ENCODE data around the gene TRAF6.

Gene TRAF6

DNA sequence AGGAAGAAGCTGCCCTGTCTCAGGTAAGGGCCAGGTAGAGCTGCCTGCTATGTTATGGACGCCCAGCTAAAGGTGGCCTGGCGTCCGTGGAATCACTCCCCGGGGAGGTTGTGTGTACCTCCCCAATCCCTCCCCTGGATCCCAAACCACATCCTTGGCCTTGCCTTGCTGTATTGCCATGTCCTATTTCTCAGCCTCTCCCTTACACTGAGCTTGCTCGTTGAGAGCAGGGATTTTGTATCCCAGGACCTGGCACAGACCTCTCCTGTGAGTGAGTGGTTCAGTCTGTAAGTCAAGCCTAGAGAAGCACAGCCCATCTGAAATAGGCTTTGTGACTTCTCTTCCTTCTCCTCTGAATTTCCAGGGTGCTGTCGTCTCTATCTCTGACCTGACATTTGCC is 53.9 kb downstream of the TRAF6 start:
- no peak for DNase-seq

DNA sequence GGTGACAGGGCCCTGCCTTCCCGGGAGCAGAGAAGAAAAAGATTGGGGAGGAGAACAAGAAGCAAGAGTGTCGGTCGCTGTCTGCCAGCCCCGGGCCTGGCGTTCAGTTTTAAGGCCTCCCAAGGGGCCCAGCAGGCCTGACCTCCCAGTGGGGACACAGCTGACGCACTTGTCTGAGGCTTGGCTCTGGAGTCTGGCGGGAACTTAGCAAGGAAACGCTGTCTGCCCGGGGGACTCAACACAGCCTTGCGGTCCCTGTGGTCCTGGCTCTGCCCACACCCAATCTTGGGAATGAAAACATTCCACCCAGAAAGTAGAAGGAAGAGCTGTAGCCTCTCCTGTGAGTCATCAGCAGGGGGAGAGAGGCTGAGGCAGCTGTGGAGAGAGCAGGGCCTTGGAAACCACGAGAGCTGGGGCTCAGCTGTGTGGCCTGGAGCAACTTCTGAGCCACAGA is 54.4 kb downstream of the TRAF6 start:
- DNase-seq, result peak; percentile 21

DNA sequence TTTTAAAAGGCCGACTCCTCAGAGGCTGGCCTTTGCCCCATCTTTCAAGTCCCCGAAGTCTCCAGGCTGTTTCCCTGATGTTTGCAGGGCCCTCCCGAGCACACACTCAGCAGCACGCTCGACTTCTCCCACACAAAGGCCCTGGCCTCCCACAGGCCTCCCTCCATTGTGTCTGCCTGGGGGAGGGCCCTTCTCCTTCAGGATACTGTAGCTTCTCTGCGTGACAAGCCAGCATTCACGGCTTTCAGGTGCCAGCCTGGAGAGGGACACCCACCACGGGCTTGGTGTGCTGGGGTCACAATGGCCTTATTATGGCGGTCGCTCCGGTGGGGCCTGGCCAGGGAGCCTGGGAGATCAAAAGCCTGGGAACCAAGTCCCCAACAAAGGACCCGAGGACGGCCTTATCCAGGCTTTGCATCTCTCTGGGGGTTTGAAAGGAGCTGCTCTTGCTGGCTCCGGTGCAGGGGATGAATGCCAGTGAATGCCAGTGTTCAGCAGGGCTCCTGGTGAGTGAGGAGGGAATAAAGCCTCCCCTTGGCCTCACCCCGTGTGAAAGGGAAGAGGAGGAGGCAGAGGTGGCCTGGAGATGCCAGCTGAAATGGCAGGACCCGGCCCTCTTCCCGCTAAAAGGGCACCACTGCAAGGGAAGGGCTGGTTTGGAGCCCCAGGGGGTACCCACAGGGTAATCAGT is 55.0 kb downstream of the TRAF6 start:
- peak; percentile 30 for DNase-seq

DNA sequence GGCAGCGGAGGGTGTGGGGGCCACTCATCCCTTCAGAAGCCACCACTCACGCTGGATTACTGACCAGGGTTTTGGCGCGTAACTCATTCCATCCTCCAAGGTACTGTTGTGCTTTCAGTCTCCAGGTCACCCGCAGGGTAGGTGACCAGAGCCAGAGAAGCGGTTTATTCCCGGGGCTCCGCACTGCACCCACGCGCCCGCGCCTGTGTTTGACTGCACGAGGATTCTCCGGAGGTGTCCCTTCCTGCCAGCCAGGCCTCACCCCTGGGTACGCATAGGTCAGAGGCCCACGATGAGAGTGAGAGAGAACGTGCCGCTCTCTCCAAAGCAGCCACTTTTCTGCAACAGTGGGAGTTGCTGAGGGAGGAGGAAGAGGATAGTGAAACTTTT is 55.5 kb downstream of the TRAF6 start:
- DNase-seq, result no peak

DNA sequence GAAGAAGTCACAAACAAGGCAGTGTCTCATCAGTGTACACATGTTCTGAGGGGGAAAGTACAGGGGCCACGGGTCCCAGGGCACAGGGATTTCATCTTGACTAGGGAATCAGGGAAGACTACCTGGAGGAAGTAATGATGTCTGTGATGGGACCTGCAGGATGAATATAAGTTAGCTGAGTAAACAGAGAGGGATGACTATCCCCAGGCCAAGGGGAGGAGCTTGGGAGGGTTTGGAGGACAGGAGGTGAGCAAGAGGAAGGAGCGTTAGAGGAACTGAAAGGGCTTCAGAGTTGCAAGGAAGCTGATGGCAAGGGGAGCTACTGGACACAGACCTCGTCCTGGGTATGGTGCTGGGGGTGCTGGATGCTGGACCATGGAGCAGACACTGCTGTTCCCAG is 56.4 kb downstream of the TRAF6 start:
- DNase-seq, result no peak

DNA sequence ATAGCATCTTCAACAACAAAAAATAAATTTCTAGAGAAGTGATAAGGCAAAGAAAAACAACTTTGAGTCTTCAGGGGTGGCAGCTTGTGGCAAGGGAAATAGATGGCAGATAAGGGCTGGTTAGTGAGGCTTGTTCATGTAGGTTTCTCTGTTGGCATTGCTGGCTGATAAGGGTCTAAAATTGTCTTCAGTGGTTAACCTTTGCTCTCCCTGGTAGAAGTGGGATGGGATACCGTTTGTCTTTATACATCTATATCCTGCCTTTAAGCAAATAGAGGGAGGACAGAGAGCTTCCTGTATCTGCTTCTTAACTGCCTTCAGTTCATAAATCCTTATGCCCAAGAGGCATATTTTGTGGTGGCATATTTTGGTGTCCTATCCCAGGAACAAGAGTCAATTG is 57.1 kb downstream of the TRAF6 start:
- no peak for DNase-seq

DNA sequence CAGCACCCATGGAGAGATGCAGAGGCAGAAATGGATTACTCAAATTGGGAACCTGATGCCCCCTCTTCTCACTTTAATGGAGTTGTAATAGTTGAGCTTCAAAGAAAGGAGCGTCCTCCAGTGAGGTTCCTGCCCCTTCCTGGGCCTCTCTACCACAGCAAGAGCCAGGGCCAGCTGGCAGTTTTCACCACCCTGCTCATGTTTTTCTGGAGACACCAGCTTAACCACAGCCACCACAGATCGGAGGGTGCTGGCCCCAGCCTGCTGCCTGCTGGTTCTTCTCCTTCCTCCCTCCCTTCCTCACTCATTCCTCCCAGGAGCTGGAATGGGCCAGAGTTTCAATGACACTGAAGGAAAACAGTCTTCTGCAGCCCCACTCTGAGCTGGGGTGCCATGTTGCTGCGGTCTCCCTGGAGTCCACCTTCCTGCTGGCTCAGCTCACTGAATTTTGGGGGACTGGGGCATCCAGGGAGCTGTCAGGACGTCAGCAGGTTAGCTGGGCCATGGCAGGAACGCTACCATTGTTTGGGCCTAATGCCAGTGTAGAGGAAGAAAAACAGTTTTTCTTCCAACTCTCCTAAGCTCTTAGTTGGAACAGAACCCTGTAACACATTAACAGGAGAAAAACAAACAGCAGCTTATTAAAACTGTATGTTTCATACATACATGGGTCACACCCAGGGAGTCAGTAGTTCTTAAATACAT is 57.7 kb downstream of the TRAF6 start:
- DNase-seq, result no peak

DNA sequence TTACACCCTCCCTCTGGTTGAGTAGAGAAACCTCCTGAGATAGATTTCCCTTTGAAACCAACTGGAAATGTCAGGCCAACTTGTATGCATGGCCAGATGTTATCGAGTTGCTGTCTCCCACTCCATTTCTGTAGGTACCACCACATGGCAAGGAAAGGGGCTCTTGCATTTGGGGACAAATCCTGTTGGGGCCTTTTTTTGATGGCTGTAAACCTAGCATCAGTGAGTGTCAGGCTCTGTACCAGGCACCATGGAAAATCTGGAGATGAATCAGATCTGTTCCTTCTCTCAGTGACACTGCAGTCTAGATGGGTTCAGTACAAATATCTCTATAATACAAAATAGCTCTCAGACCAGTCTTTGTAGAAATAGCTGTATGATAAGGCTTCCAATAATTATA is 58.4 kb downstream of the TRAF6 start:
- DNase-seq, result no peak

DNA sequence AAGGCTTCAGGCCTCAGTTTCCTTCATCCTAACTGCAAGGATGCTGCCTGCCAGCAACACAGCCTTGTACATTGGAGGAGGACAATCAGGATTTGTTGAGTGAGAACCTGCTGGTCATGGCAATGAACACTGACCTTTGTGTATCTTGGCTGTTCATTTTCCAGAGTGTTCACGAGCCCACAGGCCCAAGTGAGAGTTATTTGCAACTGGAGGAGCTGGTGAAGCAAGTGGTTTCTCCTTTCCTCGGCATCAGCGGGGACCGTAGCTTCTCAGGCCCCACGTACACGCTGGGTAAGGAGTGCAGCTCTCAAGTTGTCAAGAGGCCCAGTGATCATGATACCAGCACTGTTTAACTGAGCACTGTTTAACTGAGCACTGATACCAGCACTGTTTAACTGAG is 59.0 kb downstream of the TRAF6 start:
- no peak for DNase-seq

DNA sequence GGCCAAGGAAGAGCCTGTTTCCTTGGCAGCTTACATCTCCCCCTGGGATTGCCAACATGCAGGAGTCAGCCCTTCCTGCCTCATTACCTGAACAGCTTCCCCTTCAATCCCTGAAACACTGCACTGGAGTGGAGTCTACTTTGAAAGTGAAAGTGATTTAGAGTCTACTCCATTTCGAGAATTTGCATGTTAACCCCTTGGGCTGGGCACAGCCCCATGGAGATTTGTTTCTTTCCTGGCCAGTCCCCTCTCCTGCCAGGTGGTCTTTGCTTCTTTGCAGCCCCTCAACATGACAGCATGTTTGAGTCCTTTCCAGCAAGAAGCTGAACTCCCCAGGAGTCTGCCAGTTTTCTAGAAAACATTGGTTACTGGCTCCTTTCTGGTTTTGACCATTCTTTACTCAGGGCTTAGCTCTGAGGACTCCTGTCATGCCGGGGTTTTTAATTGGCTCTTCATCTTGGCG is 59.9 kb downstream of the TRAF6 start:
- DNase-seq, result no peak

DNA sequence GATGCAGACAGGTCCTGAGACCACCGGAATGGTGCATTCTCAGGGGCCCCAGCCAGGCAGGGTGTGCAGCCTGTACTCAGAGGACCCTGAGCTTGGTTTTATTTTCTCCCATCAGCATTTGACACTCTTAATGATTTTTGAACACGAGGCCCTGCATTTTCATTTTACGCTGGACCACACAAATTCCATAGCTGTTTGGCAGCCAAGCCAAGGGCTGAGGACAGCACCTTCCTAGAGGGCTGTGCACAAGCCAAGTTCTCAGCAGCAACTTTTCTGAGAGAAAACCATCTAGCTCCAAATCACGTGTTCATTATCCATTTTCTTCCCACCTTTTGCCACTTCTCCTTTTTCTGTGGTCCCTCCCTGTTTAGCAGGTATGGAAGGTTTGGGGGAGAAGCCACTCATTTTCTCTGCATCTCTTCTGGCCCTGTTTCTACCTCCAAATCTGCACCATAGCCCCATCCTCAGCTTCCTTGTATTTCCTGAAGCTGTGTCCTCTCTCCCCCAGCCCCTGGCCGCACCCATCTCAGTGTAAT is 60.4 kb downstream of the TRAF6 start:
- no peak for DNase-seq

DNA sequence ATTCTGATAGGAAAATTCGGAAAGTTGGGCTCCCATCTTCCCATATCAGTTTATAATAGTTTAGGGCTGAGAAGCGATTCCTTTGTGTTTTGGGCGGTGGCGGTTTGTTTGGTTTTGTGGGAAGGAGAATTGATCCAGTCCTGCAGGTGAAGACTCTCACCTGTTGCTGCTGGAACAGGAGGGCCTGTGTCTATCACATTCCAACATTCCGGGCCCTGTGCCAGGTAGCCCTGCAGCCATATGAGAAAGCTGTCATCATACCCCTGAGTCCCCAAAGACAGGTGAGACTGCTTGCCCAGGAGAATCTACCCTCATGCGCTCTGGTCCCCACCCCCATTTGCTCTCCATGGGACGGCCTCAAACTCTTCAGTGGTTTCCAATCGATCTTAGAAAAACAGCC is 62.1 kb downstream of the TRAF6 start:
- DNase-seq, result no peak

DNA sequence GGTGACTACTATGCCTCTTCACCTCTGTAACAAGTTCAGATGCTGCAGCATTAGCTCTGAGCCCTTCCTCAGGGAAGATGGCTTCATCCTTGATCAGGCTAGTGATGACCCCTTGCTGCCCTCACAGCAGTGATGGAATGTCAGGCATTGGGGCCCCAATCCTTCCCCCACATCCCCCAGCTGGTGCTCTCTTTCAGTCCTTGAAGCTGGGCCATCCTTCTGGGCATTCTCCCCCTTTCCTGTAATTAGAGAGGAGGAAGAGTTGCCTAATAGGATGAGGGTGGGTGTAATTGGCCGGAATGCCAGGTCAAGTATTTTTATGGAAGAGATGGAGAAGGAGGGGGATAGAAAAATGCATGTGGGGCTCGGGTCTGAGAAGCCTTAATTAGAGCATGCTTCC is 62.6 kb downstream of the TRAF6 start:
- DNase-seq, result no peak

DNA sequence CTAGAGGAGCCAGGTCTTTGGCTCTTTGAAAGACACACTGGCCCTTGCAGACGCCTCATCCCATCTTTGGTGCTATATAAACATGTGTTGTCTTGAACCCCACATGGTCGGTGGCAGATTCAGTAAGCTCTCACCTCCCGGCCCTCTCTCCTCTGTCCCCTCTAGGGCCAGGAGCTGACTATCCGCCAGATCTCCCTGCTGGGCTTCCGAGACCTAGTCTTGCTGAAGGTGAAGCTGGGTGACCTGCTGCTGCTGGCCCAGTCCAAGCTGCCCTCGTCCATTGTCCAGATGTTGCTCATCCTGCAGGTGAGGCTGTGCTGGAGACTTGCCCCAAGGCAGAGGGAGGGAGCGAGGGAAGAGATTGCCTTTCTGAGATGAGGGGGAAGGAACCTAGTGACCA is 63.9 kb downstream of the TRAF6 start:
- no peak for DNase-seq

DNA sequence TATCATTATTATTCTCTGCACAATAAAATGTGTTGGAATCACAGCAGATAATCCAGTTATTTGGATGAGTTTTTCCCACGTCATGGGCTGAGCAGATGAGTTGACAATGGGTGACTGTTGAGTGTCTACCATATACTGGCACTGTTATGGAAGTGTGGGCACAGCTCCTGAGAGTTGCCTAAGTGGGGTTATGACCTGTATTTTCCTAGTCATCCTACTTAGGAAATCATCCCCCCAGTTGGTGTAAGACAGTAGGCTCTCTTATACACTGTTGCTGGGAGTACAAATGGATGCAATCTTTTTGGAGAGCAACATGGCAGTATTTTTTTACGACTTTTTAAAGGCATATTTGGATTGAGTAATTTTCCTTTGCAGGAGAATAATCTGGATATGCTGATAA is 66.4 kb downstream of the TRAF6 start:
- no peak for DNase-seq

DNA sequence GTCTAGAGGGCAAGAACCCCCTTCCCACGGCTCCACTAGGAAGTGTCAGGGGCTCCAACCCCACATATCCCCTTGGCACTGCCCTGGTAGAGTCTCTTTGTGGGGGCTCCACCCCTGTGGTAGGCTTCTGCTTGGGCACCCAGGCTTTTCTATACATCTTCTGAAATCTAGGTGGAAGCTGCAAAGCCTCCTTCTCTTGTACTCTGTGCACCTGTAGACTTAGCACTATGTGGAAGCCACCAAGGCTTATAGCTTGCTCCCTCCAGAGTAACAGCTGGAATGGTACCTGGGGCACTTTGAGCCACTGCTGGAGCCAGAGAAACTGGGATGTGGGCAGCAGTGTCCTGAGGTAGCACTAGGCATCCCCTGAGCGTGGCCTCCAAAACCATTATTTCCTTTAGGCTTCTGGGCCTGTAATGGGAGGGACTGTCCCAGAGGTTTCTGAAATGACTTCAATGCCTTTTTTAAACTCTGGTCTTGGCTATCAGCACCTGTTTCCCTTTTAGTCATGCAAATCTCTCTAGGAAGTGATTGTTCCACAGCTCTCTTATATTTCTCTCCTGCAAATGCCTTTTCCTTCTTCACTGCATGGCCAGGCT is 68.4 kb downstream of the TRAF6 start:
- DNase-seq, result no peak

DNA sequence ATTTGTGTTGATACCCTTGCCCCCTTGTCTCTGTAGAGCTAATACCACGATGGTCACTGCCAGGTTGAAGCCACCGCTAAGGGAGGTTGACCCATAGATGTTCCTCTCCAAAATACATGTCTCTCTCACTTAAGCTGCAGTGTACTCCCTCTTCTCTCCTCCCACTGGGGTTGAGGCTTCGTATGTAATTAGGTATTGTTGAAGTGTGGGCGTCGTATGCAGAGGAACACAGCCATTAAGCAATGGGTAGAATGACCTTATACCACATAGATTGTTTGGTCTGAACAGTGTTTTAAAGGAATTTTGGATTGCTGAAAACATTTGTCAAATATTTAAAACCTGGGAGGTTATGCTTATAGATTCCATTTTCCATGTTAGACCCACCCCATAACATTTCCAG is 71.9 kb downstream of the TRAF6 start:
- no peak for DNase-seq

DNA sequence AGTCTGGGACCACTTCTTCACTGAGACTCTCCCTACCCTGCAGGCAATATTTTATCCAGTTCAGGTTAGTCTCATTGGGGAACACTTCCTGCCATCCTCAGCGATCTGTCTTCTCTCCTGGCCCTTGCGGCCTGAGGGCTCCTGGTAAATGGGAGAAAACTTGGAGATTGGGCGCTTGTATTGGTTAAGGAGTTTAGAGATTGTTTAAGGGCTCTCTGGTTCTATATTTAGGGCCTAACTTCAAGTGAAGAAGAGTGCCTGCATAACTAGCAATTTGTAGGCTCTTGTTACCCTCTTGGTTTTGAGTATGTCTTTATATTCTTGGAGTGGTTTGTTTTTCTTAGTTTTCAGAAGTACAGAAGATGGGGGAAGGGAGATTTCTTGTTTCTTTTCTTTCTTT is 72.7 kb downstream of the TRAF6 start:
- DNase-seq, result no peak
